ENCODE data around the gene TK2. TPM values are rescaled to one million over a fixed set of nuclear protein-coding genes. Genes with fewer than 3 reads are reported as not detected.

TK2 gene
- total and polyA plus RNA-seq, 2 donors (not counting 1 experiment from before 2014, with no cell fraction given) = 34.8 to 73.7 TPM

- no peak overlapping the region for H3K27ac ChIP-seq (ENCODE audit: insufficient read depth, low read length)
- peaks cover 3% of the 10 kb centered on the region for H3K27me3 ChIP-seq (ENCODE audit: control insufficient read depth, insufficient read depth, low read length)
- H3K9me3 ChIP-seq (ENCODE audit: control insufficient read depth, insufficient read depth, low read depth, low read length) = no peaks in the 10 kb centered on the region
- H4K20me1 ChIP-seq (ENCODE audit: control insufficient read depth, extremely low read depth, insufficient read depth, low read length) = no peaks in the 10 kb centered on the region
- H3K4me1 ChIP-seq (ENCODE audit: control insufficient read depth, extremely low read depth, insufficient read depth, low read length) = no peaks in the 10 kb centered on the region
- no peaks in the 10 kb centered on the region for H3K36me3 ChIP-seq (ENCODE audit: control insufficient read depth, insufficient read depth, low read length)
- no peak overlapping the region for H2AFZ ChIP-seq (ENCODE audit: low read length)
- no peak overlapping the region for H3K4me2 ChIP-seq (ENCODE audit: extremely low read depth, insufficient read depth, low read length)
- no peak for DNase-seq (ENCODE audit: low read depth in 2 of 2)
- H3K79me2 ChIP-seq (ENCODE audit: control insufficient read depth, insufficient read depth, low read length) = no peaks in the 10 kb centered on the region
- no peak overlapping the region for H3K4me3 ChIP-seq (replicated peaks in 1 of 4; ENCODE audit: control extremely low read depth in 1 of 4, insufficient read depth in 1 of 4, low read depth in 3 of 4, low read length in 4 of 4)
- no peak for TF ChIP-seq CTCF (conservative IDR thresholded peaks at IDR 0.05 in 1 of 2, IDR thresholded peaks at IDR 0.05 in 1 of 2; ENCODE audit: low read depth in 1 of 2, low read length in 2 of 2)
- no peak for TF ChIP-seq EZH2 (IDR thresholded peaks at IDR 0.05; ENCODE audit: low read length, missing control alignments)
- no peak overlapping the region for H3K9ac ChIP-seq (ENCODE audit: insufficient read depth, low read length)
These were observed 76.0 kb downstream of the TK2 start for GRCh38 chr16:66473654-66474519.

GRCh38 chr16:66473051-66473571 lies 76.8 kb downstream of the TK2 start:
- no peaks in the 10 kb centered on the region for H3K4me1 ChIP-seq (ENCODE audit: control insufficient read depth, extremely low read depth, insufficient read depth, low read length)
- no peaks in the 10 kb centered on the region for H4K20me1 ChIP-seq (ENCODE audit: control insufficient read depth, extremely low read depth, insufficient read depth, low read length)
- no peaks in the 10 kb centered on the region for H3K36me3 ChIP-seq (ENCODE audit: control insufficient read depth, insufficient read depth, low read length)
- no peak overlapping the region for H3K4me3 ChIP-seq (replicated peaks in 1 of 4; ENCODE audit: control extremely low read depth in 1 of 4, insufficient read depth in 1 of 4, low read depth in 3 of 4, low read length in 4 of 4)
- no peaks in the 10 kb centered on the region for H3K9me3 ChIP-seq (ENCODE audit: control insufficient read depth, insufficient read depth, low read depth, low read length)
- H3K9ac ChIP-seq (ENCODE audit: insufficient read depth, low read length) = no peak overlapping the region
- no peak for TF ChIP-seq CTCF (conservative IDR thresholded peaks at IDR 0.05 in 1 of 2, IDR thresholded peaks at IDR 0.05 in 1 of 2; ENCODE audit: low read depth in 1 of 2, low read length in 2 of 2)
- H3K79me2 ChIP-seq (ENCODE audit: control insufficient read depth, insufficient read depth, low read length) = no peaks in the 10 kb centered on the region
- no peak overlapping the region for H3K4me2 ChIP-seq (ENCODE audit: extremely low read depth, insufficient read depth, low read length)
- peaks cover 3% of the 10 kb centered on the region for H3K27me3 ChIP-seq (ENCODE audit: control insufficient read depth, insufficient read depth, low read length)
- no peak for DNase-seq (ENCODE audit: low read depth in 2 of 2)
- no peak overlapping the region for H3K27ac ChIP-seq (ENCODE audit: insufficient read depth, low read length)
- no peak overlapping the region for H2AFZ ChIP-seq (ENCODE audit: low read length)

GRCh38 chr16:66471716-66472393 lies 78.1 kb downstream of the TK2 start:
- Histone ChIP-seq H3K79me2 (ENCODE audit: control insufficient read depth, insufficient read depth, low read length) (no peaks in the 10 kb centered on the region), H4K20me1 (ENCODE audit: control insufficient read depth, extremely low read depth, insufficient read depth, low read length) (no peaks in the 10 kb centered on the region), H3K4me1 (ENCODE audit: control insufficient read depth, extremely low read depth, insufficient read depth, low read length) (no peaks in the 10 kb centered on the region), H2AFZ (ENCODE audit: low read length) (no peak overlapping the region), H3K4me2 (ENCODE audit: extremely low read depth, insufficient read depth, low read length) (no peak overlapping the region), H3K36me3 (ENCODE audit: control insufficient read depth, insufficient read depth, low read length) (no peaks in the 10 kb centered on the region), H3K9me3 (ENCODE audit: control insufficient read depth, insufficient read depth, low read depth, low read length) (no peaks in the 10 kb centered on the region), H3K27me3 (ENCODE audit: control insufficient read depth, insufficient read depth, low read length) (peaks cover 3% of the 10 kb centered on the region), H3K9ac (ENCODE audit: insufficient read depth, low read length) (no peak overlapping the region), H3K27ac (ENCODE audit: insufficient read depth, low read length) (no peak overlapping the region), H3K4me3 (replicated peaks in 1 of 4; ENCODE audit: control extremely low read depth in 1 of 4, insufficient read depth in 1 of 4, low read depth in 3 of 4, low read length in 4 of 4) (no peak overlapping the region)
- DNase-seq (ENCODE audit: low read depth in 2 of 2) = no peak
- TF ChIP-seq CTCF (conservative IDR thresholded peaks at IDR 0.05 in 1 of 2, IDR thresholded peaks at IDR 0.05 in 1 of 2; ENCODE audit: low read depth in 1 of 2, low read length in 2 of 2) (no peak), EZH2 (IDR thresholded peaks at IDR 0.05; ENCODE audit: low read length, missing control alignments) (no peak)

All from fibroblast of lung (primary cell).